Measurements from ENCODE around the gene ANO9. TPM values are rescaled to one million over a fixed set of nuclear protein-coding genes. Genes with fewer than 3 reads are reported as not detected.

ANO9 gene
- total and polyA plus RNA-seq, 2 experiments from 2014 or later: 9.0 to 10.2 TPM

- no peak for TF ChIP-seq REST (IDR thresholded peaks at IDR 0.05; ENCODE audit: unreplicated experiment)
- TF ChIP-seq STAT1 (IDR thresholded peaks at IDR 0.05; ENCODE audit: unreplicated experiment): no peak
- TF ChIP-seq EZH2phosphoT487 (IDR thresholded peaks at IDR 0.05; ENCODE audit: unreplicated experiment): no peak
- no peak for TF ChIP-seq JUNB (IDR thresholded peaks at IDR 0.05; ENCODE audit: unreplicated experiment)
- no peak for TF ChIP-seq EZH2 (IDR thresholded peaks at IDR 0.05; ENCODE audit: low read depth, unreplicated experiment)
- no peak for TF ChIP-seq ETS1 (IDR thresholded peaks at IDR 0.05)
These were observed 66.5 kb downstream of the ANO9 start (continued) for GRCh38 chr11:375065-376025.

GRCh38 chr11:373716-374551 is 67.9 kb downstream of the ANO9 start:
- no peaks in the 10 kb centered on the region for H3K9me2 ChIP-seq (ENCODE audit: insufficient read depth)
- H3K27ac Mint-ChIP-seq: no peak overlapping the region
- H3K4me3 ChIP-seq: no peak overlapping the region
- H3K4me1 ChIP-seq (ENCODE audit: insufficient read depth): no peaks in the 10 kb centered on the region; the same call in 1 of the 2 replicates
- no peaks in the 10 kb centered on the region for H3K9me3 Mint-ChIP-seq
- no peak overlapping the region for H3K4me2 ChIP-seq
- no peak overlapping the region for H3K4me3 Mint-ChIP-seq
- peaks cover 6% of the 10 kb centered on the region; the same call in 2 of the 3 replicates for H3K4me1 Mint-ChIP-seq
- H3K36me3 ChIP-seq (ENCODE audit: insufficient read depth): peaks cover 4% of the 10 kb centered on the region
- H3K79me2 ChIP-seq (replicated peaks; ENCODE audit: insufficient read depth): peaks cover 13% of the 10 kb centered on the region
- no peak overlapping the region for H3K27ac ChIP-seq (ENCODE audit: low read depth)
- no peaks in the 10 kb centered on the region; the same call in 1 of the 2 replicates for H4K20me1 ChIP-seq (replicated peaks; ENCODE audit: insufficient read depth)
- H3K36me3 Mint-ChIP-seq (ENCODE audit: low read depth): peaks cover 46% of the 10 kb centered on the region
- DNase-seq (ENCODE audit: low spot score) (no peak), ATAC-seq (no peak)
- no peaks in the 10 kb centered on the region for H3K27me3 ChIP-seq (ENCODE audit: insufficient read depth)
- H3K27me3 Mint-ChIP-seq (ENCODE audit: insufficient read depth, low read depth, poor library complexity): peaks cover 16% of the 10 kb centered on the region
- peaks cover 14% of the 10 kb centered on the region; the same call in 1 of the 2 replicates for H3F3A ChIP-seq (replicated peaks; ENCODE audit: low read depth)
- no peak for TF ChIP-seq STAT1 (IDR thresholded peaks at IDR 0.05; ENCODE audit: unreplicated experiment)
- no peak for TF ChIP-seq JUNB (IDR thresholded peaks at IDR 0.05; ENCODE audit: unreplicated experiment)
- no peak for TF ChIP-seq EZH2 (IDR thresholded peaks at IDR 0.05; ENCODE audit: low read depth, unreplicated experiment)
- TF ChIP-seq REST (IDR thresholded peaks at IDR 0.05; ENCODE audit: unreplicated experiment): no peak
- TF ChIP-seq POLR2AphosphoS5 (IDR thresholded peaks at IDR 0.05; ENCODE audit: low read depth): no peak
- H2AFZ ChIP-seq: no peak overlapping the region
